PC-9 (cell line): ENCODE results near the gene MCTP1.

Source experiments
- CTCF ChIP-seq: fragments of 200-600 bp; sonication (generic); conservative IDR thresholded peaks from 2 replicates; pipeline ENCODE4 v1.6.1; 2017; ENCODE audit warnings: mixed run types, antibody characterized with exemption, mild to moderate bottlenecking, moderate library complexity
- EZH2 ChIP-seq: fragments of 200-600 bp; sonication (generic); IDR thresholded peaks from 2 replicates; pipeline ENCODE4 v1.8.0; 2017; ENCODE audit warnings: antibody characterized with exemption, low read depth

- TF ChIP-seq CTCF = no peak
- no peak for TF ChIP-seq EZH2
Measured at GRCh38 chr5:95070866-95071265, 214.0 kb downstream of the MCTP1 start.
